Mesendoderm (in vitro differentiated cells): ENCODE measurements around the gene SULT1A2.
"Not testable (repeated sequence)": the region's sequence is repeated elsewhere in the genome, so short reads cannot be mapped to it uniquely, and the experiment has no call there.

Experiments used
- DNase-seq: peaks from one replicate; pipeline ENCODE4 v3.0.0; 2013
- H2AK5ac ChIP-seq: 2 replicates; pipeline ENCODE4 v1.6.1; 2013; ENCODE audit warnings: low read length, inconsistent platforms
- H2BK120ac ChIP-seq: 2 replicates; pipeline ENCODE4 v1.6.1; 2013; ENCODE audit warnings: low read depth, mild to moderate bottlenecking, low read length, moderate library complexity, mixed read lengths
- H2BK15ac ChIP-seq: replicated peaks from 2 replicates; pipeline ENCODE4 v1.6.1; 2013; ENCODE audit warnings: low read depth, mild to moderate bottlenecking, moderate library complexity
- H2BK5ac ChIP-seq: 2 replicates; pipeline ENCODE4 v1.6.1; 2013; ENCODE audit warnings: low read length, inconsistent platforms
- H3K18ac ChIP-seq: 2 replicates; pipeline ENCODE4 v1.6.1; 2013; ENCODE audit warnings: mild to moderate bottlenecking, low read length, mixed read lengths
- H3K23ac ChIP-seq: one replicate; pipeline ENCODE4 v1.6.1; 2013; ENCODE audit warnings: low read length
- H3K27ac ChIP-seq: 2 replicates; pipeline ENCODE4 v1.5.1; 2013; ENCODE audit warnings: low read depth, mild to moderate bottlenecking, inconsistent platforms, low read length, moderate library complexity
- H3K27me3 ChIP-seq: 2 replicates; pipeline ENCODE4 v1.6.1; 2013; ENCODE audit warnings: low read length, control low read depth, mild to moderate bottlenecking, inconsistent platforms; ENCODE audit not compliant: insufficient read depth, poor library complexity
- H3K36me3 ChIP-seq: 2 replicates; pipeline ENCODE4 v1.6.1; 2013; ENCODE audit warnings: low read length, inconsistent platforms; ENCODE audit not compliant: control insufficient read depth, insufficient read depth
- H3K4ac ChIP-seq: one replicate; pipeline ENCODE4 v1.6.1; 2013; ENCODE audit warnings: low read depth, mild to moderate bottlenecking, low read length, moderate library complexity
- H3K4me1 ChIP-seq: 2 replicates; pipeline ENCODE4 v1.6.1; 2013; ENCODE audit warnings: low read depth, low read length, inconsistent platforms; ENCODE audit not compliant: control insufficient read depth
- H3K4me2 ChIP-seq: 2 replicates; pipeline ENCODE4 v1.6.1; 2013; ENCODE audit warnings: low read length
- H3K4me3 ChIP-seq: 2 replicates; pipeline ENCODE4 v1.5.1; 2013; ENCODE audit warnings: mild to moderate bottlenecking, low read length
- H3K56ac ChIP-seq: one replicate; pipeline ENCODE4 v1.6.1; 2013; ENCODE audit warnings: low read length
- H3K79me1 ChIP-seq: 2 replicates; pipeline ENCODE4 v1.6.1; 2013; ENCODE audit warnings: low read length, inconsistent platforms
- H3K79me2 ChIP-seq: 2 replicates; pipeline ENCODE4 v1.6.1; 2013; ENCODE audit warnings: mild to moderate bottlenecking, low read length; ENCODE audit not compliant: control insufficient read depth, insufficient read depth
- H3K9ac ChIP-seq: 2 replicates; pipeline ENCODE4 v1.6.1; 2013; ENCODE audit warnings: low read length, inconsistent platforms
- H4K5ac ChIP-seq: one replicate; pipeline ENCODE4 v1.6.1; 2013; ENCODE audit warnings: low read length
- H4K8ac ChIP-seq: one replicate; pipeline ENCODE4 v1.6.1; 2013; ENCODE audit warnings: low read depth, mild to moderate bottlenecking, control low read depth, low read length, moderate library complexity
- WGBS: extraction: QIAGEN DNeasy Blood & Tissue Kit; methylation state at CpG from one replicate; pipeline ENCODE4 v1.1.7; 2013; ENCODE audit warnings: low lambda C conversion rate, missing lambda C conversion rate; ENCODE audit not compliant: insufficient coverage; ENCODE audit errors: extremely low coverage; 5-methylcytosine and 5-hydroxymethylcytosine counted together

Gene SULT1A2

GRCh38 chr16:28607681-28608495 lies 11.0 kb upstream of the SULT1A2 start:
- not testable (repeated sequence) for DNase-seq, H3K79me1 ChIP-seq

GRCh38 chr16:28607116-28607623 lies 10.3 kb upstream of the SULT1A2 start:
- Histone ChIP-seq H3K4ac (no peak overlapping the region), H3K79me1 (no peaks in the 10 kb centered on the region), H3K18ac (no peak overlapping the region), H2BK5ac (no peak overlapping the region), H3K27ac (no peak overlapping the region), H2BK120ac (no peak overlapping the region), H3K36me3 (no peaks in the 10 kb centered on the region), H2BK15ac (no peak overlapping the region), H3K4me2 (no peak overlapping the region), H4K8ac (no peak overlapping the region), H3K79me2 (no peaks in the 10 kb centered on the region), H3K23ac (no peak overlapping the region), H3K27me3 (no peaks in the 10 kb centered on the region), H4K5ac (no peak overlapping the region), H3K56ac (no peak overlapping the region), H3K9ac (no peak overlapping the region), H3K4me1 (no peaks in the 10 kb centered on the region), H3K4me3 (no peak overlapping the region), H2AK5ac (no peak overlapping the region)
- WGBS: no CpG with 5 or more reads among the region's 9 CpGs
- no peak for DNase-seq

More at GRCh38 chr16:28607681-28608495, 11.0 kb upstream of the SULT1A2 start:
- not testable (repeated sequence) for H3K9ac ChIP-seq, H4K5ac ChIP-seq, H3K27ac ChIP-seq, H3K4me2 ChIP-seq, H3K18ac ChIP-seq, H3K23ac ChIP-seq, H2AK5ac ChIP-seq, H2BK120ac ChIP-seq, H3K36me3 ChIP-seq, H4K8ac ChIP-seq, H3K4me1 ChIP-seq, H3K56ac ChIP-seq, H2BK15ac ChIP-seq, H3K4ac ChIP-seq, H3K27me3 ChIP-seq, H2BK5ac ChIP-seq, H3K4me3 ChIP-seq, H3K79me2 ChIP-seq
- no CpG with 5 or more reads among the region's 10 CpGs for WGBS

- WGBS: no CpG with 5 or more reads among the region's 16 CpGs
- Histone ChIP-seq H2AK5ac (no peak overlapping the region), H3K56ac (no peak overlapping the region)
Observed at GRCh38 chr16:28606291-28607115, 9.7 kb upstream of the SULT1A2 start.

GRCh38 chr16:28604186-28604565 lies 7.3 kb upstream of the SULT1A2 start:
- no peaks in the 10 kb centered on the region for H3K4me1 ChIP-seq
- H3K4me2 ChIP-seq: no peak overlapping the region
- WGBS: no CpG with 5 or more reads among the region's 8 CpGs
- H3K4me3 ChIP-seq: no peak overlapping the region
- H4K5ac ChIP-seq: no peak overlapping the region
- H2BK15ac ChIP-seq: no peak overlapping the region
- no peak overlapping the region for H3K27ac ChIP-seq
- H3K79me1 ChIP-seq: no peaks in the 10 kb centered on the region
- H3K36me3 ChIP-seq: no peaks in the 10 kb centered on the region
- no peak overlapping the region for H2BK5ac ChIP-seq
- no peak overlapping the region for H2BK120ac ChIP-seq
- H3K9ac ChIP-seq: no peak overlapping the region
- DNase-seq: no peak
- H3K4ac ChIP-seq: no peak overlapping the region
- no peaks in the 10 kb centered on the region for H3K79me2 ChIP-seq
- no peak overlapping the region for H3K23ac ChIP-seq
- H3K56ac ChIP-seq: no peak overlapping the region
- H3K18ac ChIP-seq: no peak overlapping the region
- H4K8ac ChIP-seq: no peak overlapping the region
- no peak overlapping the region for H2AK5ac ChIP-seq
- no peaks in the 10 kb centered on the region for H3K27me3 ChIP-seq

More at GRCh38 chr16:28606291-28607115, 9.7 kb upstream of the SULT1A2 start:
- DNase-seq: no peak
- Histone ChIP-seq H3K36me3 (no peaks in the 10 kb centered on the region), H3K9ac (no peak overlapping the region), H3K79me2 (no peaks in the 10 kb centered on the region), H3K4ac (no peak overlapping the region), H3K79me1 (no peaks in the 10 kb centered on the region), H3K4me1 (no peaks in the 10 kb centered on the region), H3K4me2 (no peak overlapping the region), H3K18ac (no peak overlapping the region), H4K8ac (no peak overlapping the region), H4K5ac (no peak overlapping the region), H3K23ac (no peak overlapping the region), H3K27me3 (no peaks in the 10 kb centered on the region), H2BK15ac (no peak overlapping the region), H3K4me3 (no peak overlapping the region), H2BK5ac (no peak overlapping the region), H2BK120ac (no peak overlapping the region), H3K27ac (no peak overlapping the region)

GRCh38 chr16:28603381-28604185 lies 6.7 kb upstream of the SULT1A2 start:
- no peaks in the 10 kb centered on the region for H3K4me1 ChIP-seq
- no peak overlapping the region for H3K18ac ChIP-seq
- no peak for DNase-seq
- no peak overlapping the region for H4K5ac ChIP-seq
- H3K27me3 ChIP-seq: no peaks in the 10 kb centered on the region
- WGBS: no CpG with 5 or more reads among the region's 11 CpGs
- no peaks in the 10 kb centered on the region for H3K79me2 ChIP-seq
- no peak overlapping the region for H3K4me3 ChIP-seq
- no peak overlapping the region for H2BK120ac ChIP-seq
- H4K8ac ChIP-seq: no peak overlapping the region
- H2AK5ac ChIP-seq: no peak overlapping the region
- no peaks in the 10 kb centered on the region for H3K36me3 ChIP-seq
- no peak overlapping the region for H3K9ac ChIP-seq
- H3K23ac ChIP-seq: no peak overlapping the region
- H2BK5ac ChIP-seq: no peak overlapping the region
- no peak overlapping the region for H3K4me2 ChIP-seq
- H3K4ac ChIP-seq: no peak overlapping the region
- H3K27ac ChIP-seq: no peak overlapping the region
- no peak overlapping the region for H2BK15ac ChIP-seq
- no peaks in the 10 kb centered on the region for H3K79me1 ChIP-seq
- H3K56ac ChIP-seq: no peak overlapping the region
